CD14-positive monocyte (primary cell): ENCODE results near the gene LRTM2. TPM values are rescaled to one million over a fixed set of nuclear protein-coding genes. Genes with fewer than 3 reads are reported as not detected.

Experiments
- DNase-seq, 3 donors: peaks; one replicate each; pipeline ENCODE4 v3.0.0-alpha.2; 2011 to 2022
- H2AFZ ChIP-seq: 2 replicates; pipeline ENCODE4 v1.6.0; 2012; ENCODE audit warnings: mild to moderate bottlenecking, low read depth, low read length, inconsistent platforms; ENCODE audit not compliant: insufficient read depth, poor library complexity, severe bottlenecking
- H3K27ac ChIP-seq, 2 donors: 1 replicate in 1 of 2; 2 replicates in 1 of 2; pipeline ENCODE4 v1.5.1; 2012 to 2013; ENCODE audit warnings: low read length in 2 of 2, control low read depth in 1 of 2, inconsistent platforms in 1 of 2, low read depth in 1 of 2, mild to moderate bottlenecking in 1 of 2
- H3K27me3 ChIP-seq, 2 donors: one replicate each; pipeline versions ENCODE4 v1.6.0 to v1.6.1; 2011 to 2013; ENCODE audit warnings: low read length in 2 of 2; ENCODE audit not compliant: control insufficient read depth in 2 of 2, insufficient read depth in 2 of 2
- H3K36me3 ChIP-seq, 2 donors: replicated peaks in 1 of 2; 1 replicate in 1 of 2; 2 replicates in 1 of 2; pipeline versions ENCODE4 v1.5.1 to v1.6.1; 2012 to 2013; ENCODE audit warnings: low read length in 2 of 2, control low read depth in 1 of 2, inconsistent platforms in 1 of 2, mild to moderate bottlenecking in 1 of 2; ENCODE audit not compliant: insufficient read depth in 2 of 2, control insufficient read depth in 1 of 2
- H3K4me1 ChIP-seq, 2 donors: 1 replicate in 1 of 2; 2 replicates in 1 of 2; pipeline versions ENCODE4 v1.5.1 to v1.6.1; 2012 to 2013; ENCODE audit warnings: low read length in 2 of 2, control low read depth in 1 of 2, inconsistent platforms in 1 of 2, mild to moderate bottlenecking in 1 of 2, moderate library complexity in 1 of 2; ENCODE audit not compliant: insufficient read depth in 2 of 2, control insufficient read depth in 1 of 2
- H3K4me2 ChIP-seq: replicated peaks from 2 replicates; pipeline ENCODE3; 2012; ENCODE audit warnings: low read length, moderate library complexity, mild to moderate bottlenecking; ENCODE audit not compliant: poor library complexity, severe bottlenecking; ENCODE audit errors: extremely low read depth
- H3K4me3 ChIP-seq, 3 experiments: fragments of 200-600 bp in 1 of 3; sonication (generic) in 1 of 3; replicated peaks in 1 of 3; 1 replicate in 2 of 3; 2 replicates in 1 of 3; pipeline ENCODE4 v1.5.1; 2011 to 2013; ENCODE audit warnings: low read length in 3 of 3, mild to moderate bottlenecking in 3 of 3, control low read depth in 2 of 3, low read depth in 2 of 3, inconsistent platforms in 1 of 3, moderate library complexity in 1 of 3
- H3K79me2 ChIP-seq: 2 replicates; pipeline ENCODE4 v1.6.0; 2012; ENCODE audit warnings: mild to moderate bottlenecking, control low read depth, inconsistent platforms, low read length, moderate library complexity; ENCODE audit not compliant: insufficient read depth
- H3K9ac ChIP-seq: 2 replicates; pipeline ENCODE4 v1.6.0; 2017; ENCODE audit warnings: low read length, mild to moderate bottlenecking; ENCODE audit not compliant: insufficient read depth, poor library complexity, severe bottlenecking
- H3K9me3 ChIP-seq, 2 donors: replicated peaks in 1 of 2; 1 replicate in 1 of 2; 2 replicates in 1 of 2; pipeline versions ENCODE4 v1.5.1 to v1.6.1; 2012 to 2013; ENCODE audit warnings: low read length in 2 of 2, control low read depth in 1 of 2; ENCODE audit not compliant: control insufficient read depth in 1 of 2, insufficient read depth in 1 of 2
- H4K20me1 ChIP-seq: 2 replicates; pipeline ENCODE4 v1.6.0; 2012; ENCODE audit warnings: mild to moderate bottlenecking, low read length, control low read depth, moderate library complexity; ENCODE audit not compliant: insufficient read depth
- H3K27ac Mint-ChIP-seq, 7 donors: one replicate each; pipeline ENCODE4 v1.8.0; 2020; ENCODE audit warnings: mild to moderate bottlenecking in 7 of 7, mixed read lengths in 7 of 7, moderate library complexity in 6 of 7, inconsistent platforms in 2 of 7
- H3K27me3 Mint-ChIP-seq, 3 donors: one replicate each; pipeline ENCODE4 v1.8.0; 2021 to 2022; ENCODE audit warnings: low read depth in 3 of 3, mild to moderate bottlenecking in 3 of 3, mixed read lengths in 3 of 3, moderate library complexity in 3 of 3, inconsistent platforms in 1 of 3
- H3K36me3 Mint-ChIP-seq, 2 donors: one replicate each; pipeline ENCODE4 v1.8.0; 2020; ENCODE audit warnings: mixed read lengths in 2 of 2, inconsistent platforms in 1 of 2, mild to moderate bottlenecking in 1 of 2
- H3K4me1 Mint-ChIP-seq: one replicate; pipeline ENCODE4 v1.8.0; 2020; ENCODE audit warnings: mild to moderate bottlenecking, mixed read lengths
- H3K4me3 Mint-ChIP-seq, 2 donors: one replicate each; pipeline ENCODE4 v1.8.0; 2020; ENCODE audit warnings: mild to moderate bottlenecking in 2 of 2, mixed read lengths in 2 of 2, moderate library complexity in 1 of 2
- H3K9me3 Mint-ChIP-seq, 7 donors: one replicate each; pipeline ENCODE4 v1.8.0; 2020 to 2022; ENCODE audit warnings: mixed read lengths in 7 of 7, mild to moderate bottlenecking in 6 of 7, moderate library complexity in 6 of 7, inconsistent platforms in 2 of 7
- CTCF ChIP-seq: fragments of 200-600 bp; IDR thresholded peaks from one replicate; pipeline ENCODE4 v1.8.0; 2022; ENCODE audit warnings: antibody characterized with exemption, mild to moderate bottlenecking
- WGBS: methylation state at CpG from one replicate; pipeline ENCODE4 v1.1.5; 2013; ENCODE audit warnings: missing lambda C conversion rate; ENCODE audit not compliant: insufficient coverage; 5-methylcytosine and 5-hydroxymethylcytosine counted together
- intact Hi-C, 2 donors: fragments of 100-400 bp; cut with micrococcal nuclease; formaldehyde crosslinking; loops; one replicate each; pipeline versions ENCODE4 v1.15.0 to v1.15.1; 2023
- polyA plus RNA-seq, 3 donors: library from polyadenylated mRNA; depleted of rRNA in 1 of 3; unstranded in 2 of 3; stranded (reverse) in 1 of 3; fragments of 300-500 nt in 2 of 3; fragments of >200 nt in 1 of 3; fragmentation: Illumina TruSeq in 2 of 3; gene quantifications; 1 replicate in 2 of 3; 2 replicates in 1 of 3; pipeline ENCODE4 v1.2.3, GENCODE V29; 2012 to 2021

LRTM2 gene
- polyA plus RNA-seq, 3 donors = not detected

GRCh38 chr12:1848146-1848545 is 27.8 kb downstream of the LRTM2 start:
- 83% methylated on average over 6 of the region's 10 CpGs for WGBS
- Histone ChIP-seq H3K36me3 (no peaks in the 10 kb centered on the region), H3K4me2 (no peak overlapping the region), H3K27me3 (no peaks in the 10 kb centered on the region), H3K4me3 (no peak overlapping the region), H2AFZ (no peak overlapping the region), H3K4me1 (no peaks in the 10 kb centered on the region), H4K20me1 (no peaks in the 10 kb centered on the region), H3K9me3 (no peaks in the 10 kb centered on the region), H3K27ac (no peak overlapping the region), H3K79me2 (no peaks in the 10 kb centered on the region), H3K9ac (no peak overlapping the region)
- peaks cover 0 to 1% (median 0%) of the 10 kb centered on the region in 7 donors for H3K9me3 Mint-ChIP-seq
- TF ChIP-seq CTCF = no peak
- no peaks in the 10 kb centered on the region for H3K36me3 Mint-ChIP-seq
- H3K27ac Mint-ChIP-seq = no peak overlapping the region
- no peak for DNase-seq
- no peak overlapping the region for H3K4me3 Mint-ChIP-seq
- intact Hi-C loops = no loop called here
- H3K4me1 Mint-ChIP-seq = no peaks in the 10 kb centered on the region
- peaks cover 0 to 4% (median 2%) of the 10 kb centered on the region in 3 donors for H3K27me3 Mint-ChIP-seq

DNA sequence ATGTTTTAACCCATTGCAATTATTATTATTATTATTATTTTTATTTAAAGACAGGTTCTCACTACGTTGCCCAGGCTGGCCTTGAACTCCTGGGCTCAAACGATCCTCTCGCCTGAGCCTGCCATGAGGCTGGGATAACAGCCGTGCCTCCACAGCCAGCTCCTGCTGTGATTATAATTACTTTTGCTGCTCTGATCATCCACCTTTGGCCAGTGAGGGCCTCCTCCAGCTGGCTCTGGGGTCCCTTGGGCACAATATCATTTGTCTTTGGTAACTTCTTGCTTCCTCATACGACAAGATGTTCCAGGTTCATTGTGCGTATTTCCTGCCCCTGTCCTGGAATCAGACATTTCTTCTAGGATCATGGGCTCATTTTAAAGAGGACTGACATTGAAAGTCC is 28.4 kb downstream of the LRTM2 start:
- Histone ChIP-seq H4K20me1 (no peaks in the 10 kb centered on the region), H3K9me3 (no peaks in the 10 kb centered on the region), H3K27ac (no peak overlapping the region), H3K9ac (no peak overlapping the region), H3K36me3 (no peaks in the 10 kb centered on the region), H3K27me3 (no peaks in the 10 kb centered on the region), H3K4me1 (no peaks in the 10 kb centered on the region), H3K79me2 (no peaks in the 10 kb centered on the region), H3K4me3 (no peak overlapping the region), H3K4me2 (no peak overlapping the region), H2AFZ (no peak overlapping the region)
- H3K36me3 Mint-ChIP-seq = no peaks in the 10 kb centered on the region
- intact Hi-C loops = no loop called here
- H3K9me3 Mint-ChIP-seq = peaks cover 0 to 4% (median 1%) of the 10 kb centered on the region in 7 donors
- TF ChIP-seq CTCF = no peak
- no peak overlapping the region for H3K27ac Mint-ChIP-seq
- 93% methylated on average over 5 of the region's 6 CpGs for WGBS
- H3K4me3 Mint-ChIP-seq = no peak overlapping the region
- peaks cover 0 to 6% (median 2%) of the 10 kb centered on the region in 3 donors for H3K27me3 Mint-ChIP-seq
- no peaks in the 10 kb centered on the region for H3K4me1 Mint-ChIP-seq
- no peak for DNase-seq
